GM23338 (cell line): ENCODE measurements around the gene THOP1. TPM values are rescaled to one million over a fixed set of nuclear protein-coding genes. Genes with fewer than 3 reads are reported as not detected.

Experiments
- ATAC-seq: fragments of 200-7000 bp; cut with Tn5 transposase; 3 replicates; pipeline ENCODE4 v1.9.1; 2020
- DNase-seq: peaks from one replicate; pipeline ENCODE4 v3.0.0-alpha.2; 2015; ENCODE audit warnings: low spot score
- H2AFZ ChIP-seq: fragments of 200-600 bp; sonication (generic); 2 replicates; pipeline ENCODE4 v1.8.0; 2016; ENCODE audit warnings: antibody characterized with exemption, mild to moderate bottlenecking, moderate library complexity
- H3F3A ChIP-seq: fragments of 200-600 bp; sonication (generic); replicated peaks from 2 replicates; pipeline ENCODE4 v1.8.0; 2017; ENCODE audit warnings: antibody characterized with exemption, mixed run types, low read depth
- H3K27ac ChIP-seq: fragments of 200-600 bp; sonication (generic); 2 replicates; pipeline ENCODE4 v1.6.1; 2016; ENCODE audit warnings: low read depth
- H3K27me3 ChIP-seq: fragments of 200-600 bp; sonication (generic); 2 replicates; pipeline ENCODE4 v1.8.0; 2016; ENCODE audit warnings: mild to moderate bottlenecking, mixed run types, moderate library complexity; ENCODE audit not compliant: insufficient read depth
- H3K36me3 ChIP-seq: fragments of 200-600 bp; sonication (generic); 2 replicates; pipeline ENCODE4 v1.8.0; 2016; ENCODE audit warnings: mild to moderate bottlenecking; ENCODE audit not compliant: insufficient read depth
- H3K4me1 ChIP-seq: fragments of 200-600 bp; sonication (generic); 2 replicates; pipeline ENCODE4 v1.8.0; 2016; ENCODE audit warnings: mild to moderate bottlenecking, moderate library complexity; ENCODE audit not compliant: insufficient read depth
- H3K4me2 ChIP-seq: fragments of 200-600 bp; sonication (generic); 2 replicates; pipeline ENCODE4 v1.7.1; 2017; ENCODE audit warnings: mixed run types
- H3K4me3 ChIP-seq: fragments of 200-600 bp; sonication (generic); 2 replicates; pipeline ENCODE4 v1.6.1; 2016; ENCODE audit warnings: mixed run types
- H3K79me2 ChIP-seq: fragments of 200-600 bp; sonication (generic); replicated peaks from 2 replicates; pipeline ENCODE4 v1.8.0; 2017; ENCODE audit warnings: mild to moderate bottlenecking; ENCODE audit not compliant: insufficient read depth
- H3K9me2 ChIP-seq: fragments of 200-600 bp; sonication (generic); 2 replicates; pipeline ENCODE4 v1.8.0; 2017; ENCODE audit not compliant: insufficient read depth
- H4K20me1 ChIP-seq: fragments of 200-600 bp; sonication (generic); replicated peaks from 2 replicates; pipeline ENCODE4 v1.8.0; 2017; ENCODE audit warnings: mild to moderate bottlenecking; ENCODE audit not compliant: insufficient read depth
- H3K27ac Mint-ChIP-seq: 2 replicates; pipeline ENCODE4 v1.8.0; 2020; ENCODE audit warnings: inconsistent platforms, mild to moderate bottlenecking, moderate library complexity, mixed read lengths
- H3K27me3 Mint-ChIP-seq: 3 replicates; pipeline ENCODE4 v1.8.0; 2022; ENCODE audit warnings: low read depth, mild to moderate bottlenecking, moderate library complexity, mixed read lengths, inconsistent platforms; ENCODE audit not compliant: insufficient read depth, poor library complexity
- H3K36me3 Mint-ChIP-seq: 3 replicates; pipeline ENCODE4 v1.8.0; 2021; ENCODE audit warnings: low read depth, mild to moderate bottlenecking, inconsistent platforms, moderate library complexity, mixed read lengths
- H3K4me1 Mint-ChIP-seq: 3 replicates; pipeline ENCODE4 v1.8.0; 2020; ENCODE audit warnings: mild to moderate bottlenecking, inconsistent platforms, mixed read lengths
- H3K4me3 Mint-ChIP-seq: 3 replicates; pipeline ENCODE4 v1.8.0; 2021; ENCODE audit warnings: moderate library complexity, mild to moderate bottlenecking, inconsistent platforms, mixed read lengths
- H3K9me3 Mint-ChIP-seq: 3 replicates; pipeline ENCODE4 v1.8.0; 2020; ENCODE audit warnings: moderate library complexity, mild to moderate bottlenecking, inconsistent platforms, mixed read lengths
- EZH2 ChIP-seq: fragments of 200-600 bp; sonication (generic); IDR thresholded peaks from one replicate; pipeline ENCODE4 v1.8.0; 2017; ENCODE audit warnings: antibody characterized with exemption, mild to moderate bottlenecking, low read depth; ENCODE audit not compliant: unreplicated experiment
- polyA plus RNA-seq: library from polyadenylated mRNA; unstranded; fragments of >200 nt; fragmentation: Nextera tagmentation; extraction: Ambion mirVana; gene quantifications from 2 replicates; pipeline ENCODE4 v1.2.1, GENCODE V29; 2016
- total RNA-seq: library from RNA; depleted of rRNA; stranded (reverse); fragments of >200 nt; shearing (Covaris generic); gene quantifications from 2 replicates; pipeline ENCODE4 v1.2.3, GENCODE V29; 2014; rRNA removed

THOP1 gene
- total and polyA plus RNA-seq, 2 experiments from 2014 or later, result 110 to 229 TPM

GRCh38 chr19:2863816-2864215 lies 78.5 kb downstream of the THOP1 start:
- Histone ChIP-seq H3K4me3 (no peak overlapping the region), H4K20me1 (no peaks in the 10 kb centered on the region), H3K79me2 (no peaks in the 10 kb centered on the region), H2AFZ (no peak overlapping the region), H3K4me2 (no peak overlapping the region), H3K27ac (no peak overlapping the region), H3F3A (no peaks in the 10 kb centered on the region), H3K27me3 (no peaks in the 10 kb centered on the region), H3K9me2 (no peaks in the 10 kb centered on the region), H3K4me1 (no peaks in the 10 kb centered on the region), H3K36me3 (no peaks in the 10 kb centered on the region; the same call in 1 of the 2 replicates)
- Mint-ChIP-seq H3K36me3 (peaks cover 41% of the 10 kb centered on the region), H3K27ac (no peak overlapping the region), H3K9me3 (peaks cover 90% of the 10 kb centered on the region), H3K4me1 (no peaks in the 10 kb centered on the region), H3K27me3 (peaks cover 4% of the 10 kb centered on the region), H3K4me3 (no peak overlapping the region)
- ATAC-seq, result no peak
- no peak for TF ChIP-seq EZH2
- no peak for DNase-seq

Other genes starting within 250 kb of the THOP1 start
- gene GNG7, start 82.8 kb upstream of the THOP1 start, total RNA-seq, result 5.4 and 8.3 TPM in 2 replicates
- 5.1 and 5.8 TPM in 2 replicates for gene GNG7, start 82.8 kb upstream of the THOP1 start, polyA plus RNA-seq
- 17.1 and 18.6 TPM in 2 replicates for gene DIRAS1, start 64.1 kb upstream of the THOP1 start, total RNA-seq
- 2.8 and 3.8 TPM in 2 replicates for gene DIRAS1, start 64.1 kb upstream of the THOP1 start, polyA plus RNA-seq
- 46.5 and 47.4 TPM in 2 replicates for gene SLC39A3, start 45.5 kb upstream of the THOP1 start, total RNA-seq
- gene SLC39A3, start 45.5 kb upstream of the THOP1 start, polyA plus RNA-seq, result 30.9 and 33.5 TPM in 2 replicates
- gene SGTA, start 2.2 kb upstream of the THOP1 start, total RNA-seq, result 79.3 and 102 TPM in 2 replicates
- gene SGTA, start 2.2 kb upstream of the THOP1 start, polyA plus RNA-seq, result 69.4 and 71.6 TPM in 2 replicates
- 3.8 and 7.5 TPM in 2 replicates for gene ZNF554, start 34.4 kb downstream of the THOP1 start, total RNA-seq
- gene ZNF554, start 34.4 kb downstream of the THOP1 start, polyA plus RNA-seq, result 1.4 and 2.0 TPM in 2 replicates
- 7.5 and 11.4 TPM in 2 replicates for gene ZNF555, start 56.0 kb downstream of the THOP1 start, total RNA-seq
- gene ZNF555, start 56.0 kb downstream of the THOP1 start, polyA plus RNA-seq, result 2.9 and 3.5 TPM in 2 replicates
- not detected in 2 replicates for gene ZNF556, start 81.8 kb downstream of the THOP1 start, total RNA-seq
- not detected in 2 replicates for gene ZNF556, start 81.8 kb downstream of the THOP1 start, polyA plus RNA-seq
- 7.6 and 10.8 TPM in 2 replicates for gene ZNF57, start 115.4 kb downstream of the THOP1 start, total RNA-seq
- gene ZNF57, start 115.4 kb downstream of the THOP1 start, polyA plus RNA-seq, result 4.8 and 6.4 TPM in 2 replicates
- 4.1 and 4.5 TPM in 2 replicates for gene ZNF77, start 159.5 kb downstream of the THOP1 start, total RNA-seq
- 3.3 and 3.7 TPM in 2 replicates for gene ZNF77, start 159.5 kb downstream of the THOP1 start, polyA plus RNA-seq
- gene TLE6, start 192.1 kb downstream of the THOP1 start, total RNA-seq, result 0.70 and 2.4 TPM in 2 replicates
- gene TLE6, start 192.1 kb downstream of the THOP1 start, polyA plus RNA-seq, result 1.3 and 2.4 TPM in 2 replicates
- gene TLE2, start 243.8 kb downstream of the THOP1 start, total RNA-seq, result 21.3 and 22.8 TPM in 2 replicates
- 5.2 and 5.6 TPM in 2 replicates for gene TLE2, start 243.8 kb downstream of the THOP1 start, polyA plus RNA-seq